Kidney (tissue), 14 donors: Measurements from ENCODE around the gene HIPK2. TPM values are rescaled to one million over a fixed set of nuclear protein-coding genes. Genes with fewer than 3 reads are reported as not detected.
A peak's percentile ranks its signal among the peaks of the same experiment; 100 is the strongest.

Experiments used
- DNase-seq, 5 donors: peaks; one replicate each; pipeline ENCODE4 v3.0.0-alpha.2; 2013 to 2020
- FAIRE-seq: peaks from 2 replicates; lab custom pipeline; 2012; peaks lifted over from hg19 to GRCh38; lab: Jason Lieb, UNC
- H3K27ac ChIP-seq, 2 donors: one replicate each; pipeline ENCODE4 v1.7.0; 2013; ENCODE audit warnings: low read depth in 2 of 2, low read length in 2 of 2, inconsistent platforms in 1 of 2
- H3K27me3 ChIP-seq: one replicate; pipeline ENCODE4 v1.7.1; 2013; ENCODE audit warnings: low read length, inconsistent platforms; ENCODE audit not compliant: control insufficient read depth, insufficient read depth
- H3K36me3 ChIP-seq, 3 donors: one replicate each; pipeline versions ENCODE4 v1.7.0 to v1.7.1; 2013; ENCODE audit warnings: low read length in 3 of 3, control low read depth in 1 of 3, inconsistent platforms in 1 of 3; ENCODE audit not compliant: insufficient read depth in 3 of 3, control insufficient read depth in 2 of 3
- H3K4me1 ChIP-seq, 3 donors: one replicate each; pipeline versions ENCODE4 v1.7.0 to v1.7.1; 2013; ENCODE audit warnings: low read length in 3 of 3, inconsistent platforms in 1 of 3, low read depth in 1 of 3; ENCODE audit not compliant: control insufficient read depth in 2 of 3, insufficient read depth in 2 of 3
- H3K4me3 ChIP-seq, 3 donors: one replicate each; pipeline versions ENCODE4 v1.7.0 to v1.8.1; 2013; ENCODE audit warnings: low read length in 3 of 3, control low read depth in 1 of 3, inconsistent platforms in 1 of 3
- H3K9ac ChIP-seq, 3 donors: one replicate each; pipeline versions ENCODE4 v1.7.0 to v1.7.1; 2013; ENCODE audit warnings: low read length in 3 of 3, control low read depth in 1 of 3, inconsistent platforms in 1 of 3
- H3K9me3 ChIP-seq, 3 donors: one replicate each; pipeline versions ENCODE4 v1.7.0 to v1.7.1; 2013; ENCODE audit warnings: low read length in 3 of 3, control low read depth in 1 of 3, inconsistent platforms in 1 of 3; ENCODE audit not compliant: control insufficient read depth in 2 of 3, insufficient read depth in 1 of 3
- intact Hi-C: fragments of 100-400 bp; cut with DNase I; formaldehyde crosslinking; loops from one replicate; pipeline ENCODE4 v1.11.1; 2022
- polyA plus RNA-seq: library from polyadenylated mRNA; stranded (reverse); fragments of 350-450 nt; fragmentation: Illumina TruSeq; extraction: RNeasy Lipid Tissue Mini Kit (QIAGEN cat#74804); gene quantifications from one replicate; pipeline ENCODE4 v1.2.3, GENCODE V29; 2014; ENCODE audit warnings: low read depth, low replicate concordance; ENCODE audit not compliant: insufficient read depth
- total RNA-seq: library from RNA; stranded (reverse); fragmentation: NEBNext Ultra II Directional; extraction: Animal tissue kit (Norgen Biotek cat#: 25700); gene quantifications from one replicate; pipeline ENCODE4 v1.2.1, GENCODE V29; 2021
- TF ChIP-seq, protein P1 (sequence below): IDR thresholded peaks from 3 replicates; pipeline ENCODE4 v1.5.1; 2012; ENCODE audit warnings: mild to moderate bottlenecking, moderate library complexity, borderline replicate concordance; ENCODE audit not compliant: insufficient read depth; ENCODE audit errors: extremely low read depth
- donor health status: control.
- donor health status: control.
- donor health status: control.
- donor health status: control.
- donor health status: control.
- donor health status: DM: yes; HTN: yes; CAD: no.
- donor health status: Normal renal cell carcinoma (clear cell type).

HIPK2 gene
- total and polyA plus RNA-seq, 2 donors from 2014 or later, result 9.6 to 153 TPM

DNA sequence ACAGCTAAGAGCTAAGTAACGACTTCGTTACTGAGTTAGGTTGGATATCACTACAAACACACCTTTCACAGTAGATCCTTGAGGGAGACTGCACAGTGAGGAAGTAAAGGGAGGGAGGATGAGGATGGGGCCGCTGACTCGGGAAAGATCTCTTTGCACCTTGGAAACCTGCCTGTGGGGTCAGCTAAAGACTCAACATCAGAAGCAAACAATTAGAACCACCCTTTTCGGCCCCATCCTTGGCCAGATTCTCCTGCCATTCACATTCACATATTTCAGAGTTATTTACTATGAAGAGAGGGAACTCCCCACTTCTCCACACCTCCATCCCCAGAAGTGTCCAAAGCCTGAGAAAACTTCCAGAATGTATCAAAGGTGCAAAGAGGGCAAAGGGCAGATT is 207.2 kb downstream of the HIPK2 start:
- Histone ChIP-seq H3K9me3 (no peaks in the 10 kb centered on the region), H3K27me3 (no peaks in the 10 kb centered on the region), H3K4me3 (no peak overlapping the region), H3K9ac (no peak overlapping the region), H3K36me3 (peaks cover 0 to 17% (median 9%) of the 10 kb centered on the region in 3 donors), H3K27ac (no peak overlapping the region), H3K4me1 (no peaks in the 10 kb centered on the region)
- intact Hi-C loops, result no loop called here
- DNase-seq, result no peak
- no peak for FAIRE-seq
- TF ChIP-seq, protein P1, sequence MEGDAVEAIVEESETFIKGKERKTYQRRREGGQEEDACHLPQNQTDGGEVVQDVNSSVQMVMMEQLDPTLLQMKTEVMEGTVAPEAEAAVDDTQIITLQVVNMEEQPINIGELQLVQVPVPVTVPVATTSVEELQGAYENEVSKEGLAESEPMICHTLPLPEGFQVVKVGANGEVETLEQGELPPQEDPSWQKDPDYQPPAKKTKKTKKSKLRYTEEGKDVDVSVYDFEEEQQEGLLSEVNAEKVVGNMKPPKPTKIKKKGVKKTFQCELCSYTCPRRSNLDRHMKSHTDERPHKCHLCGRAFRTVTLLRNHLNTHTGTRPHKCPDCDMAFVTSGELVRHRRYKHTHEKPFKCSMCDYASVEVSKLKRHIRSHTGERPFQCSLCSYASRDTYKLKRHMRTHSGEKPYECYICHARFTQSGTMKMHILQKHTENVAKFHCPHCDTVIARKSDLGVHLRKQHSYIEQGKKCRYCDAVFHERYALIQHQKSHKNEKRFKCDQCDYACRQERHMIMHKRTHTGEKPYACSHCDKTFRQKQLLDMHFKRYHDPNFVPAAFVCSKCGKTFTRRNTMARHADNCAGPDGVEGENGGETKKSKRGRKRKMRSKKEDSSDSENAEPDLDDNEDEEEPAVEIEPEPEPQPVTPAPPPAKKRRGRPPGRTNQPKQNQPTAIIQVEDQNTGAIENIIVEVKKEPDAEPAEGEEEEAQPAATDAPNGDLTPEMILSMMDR, result no peak

DNA sequence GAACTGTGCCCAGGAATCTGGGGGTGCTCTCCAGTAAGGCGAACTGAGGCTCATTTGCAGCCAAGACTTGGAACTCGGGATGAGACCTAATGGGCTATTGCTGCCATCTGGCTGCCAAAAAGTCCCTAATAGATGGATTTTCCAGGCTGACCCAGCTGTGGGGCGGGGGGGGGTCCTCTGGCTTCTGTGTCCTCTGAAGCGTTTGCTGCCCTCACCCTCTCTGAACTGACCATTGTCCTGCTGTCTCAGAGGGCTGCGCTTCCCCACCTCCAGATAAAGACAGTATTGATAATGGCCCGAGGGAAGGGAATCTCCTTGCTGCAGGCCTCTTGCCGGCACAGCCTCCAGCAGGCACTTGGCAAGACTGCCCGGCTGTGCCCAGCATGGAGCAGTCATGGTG is 207.7 kb downstream of the HIPK2 start:
- DNase-seq (peak in 1 of 5 donors; percentile 11), FAIRE-seq (no peak)
- Histone ChIP-seq H3K4me3 (no peak overlapping the region), H3K9me3 (no peaks in the 10 kb centered on the region), H3K27me3 (no peaks in the 10 kb centered on the region), H3K36me3 (peaks cover 0 to 12% (median 5%) of the 10 kb centered on the region in 3 donors), H3K27ac (no peak overlapping the region), H3K4me1 (no peaks in the 10 kb centered on the region), H3K9ac (no peak overlapping the region)
- intact Hi-C loops, result no loop called here
- TF ChIP-seq, protein P1, result no peak

DNA sequence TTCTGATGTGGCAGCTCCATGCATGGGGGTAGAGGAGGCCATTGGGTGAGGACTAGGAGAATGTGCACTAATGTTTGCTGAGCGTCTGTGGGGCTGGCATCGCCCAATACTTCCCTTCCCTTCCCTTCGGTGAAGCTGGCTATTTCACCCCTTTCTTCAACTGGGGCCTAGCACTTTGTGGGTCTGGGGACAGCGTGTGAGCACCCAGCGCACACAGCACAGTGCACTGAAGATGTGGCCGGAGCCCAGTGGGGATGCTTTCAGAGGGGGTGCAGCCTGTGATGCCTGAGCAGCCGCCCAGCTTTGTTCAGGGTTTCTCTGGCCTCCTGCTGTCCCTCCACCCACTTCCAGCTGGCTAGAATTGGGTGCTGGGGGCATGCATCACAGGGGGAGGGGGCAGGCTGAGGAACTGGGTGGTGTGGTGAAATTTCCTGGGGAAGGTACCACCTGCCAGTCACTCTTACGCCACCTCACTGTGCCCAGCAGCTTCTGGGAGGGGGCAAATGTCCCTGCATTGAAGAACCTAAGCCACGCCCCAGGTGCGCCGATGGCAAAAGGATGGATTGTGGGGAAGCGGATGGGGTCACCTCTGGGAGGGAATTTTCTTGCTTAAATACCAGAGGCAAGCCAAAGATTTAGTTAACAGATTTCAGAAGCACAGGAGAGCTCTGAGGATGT is 208.8 kb downstream of the HIPK2 start:
- peaks cover 0 to 3% (median 2%) of the 10 kb centered on the region in 3 donors for H3K36me3 ChIP-seq
- H3K9ac ChIP-seq, result no peak overlapping the region
- H3K4me1 ChIP-seq, result no peaks in the 10 kb centered on the region
- intact Hi-C loops, result no loop called here
- DNase-seq (no peak), FAIRE-seq (no peak)
- TF ChIP-seq, protein P1, result no peak
- no peak overlapping the region for H3K4me3 ChIP-seq
- H3K27ac ChIP-seq, result no peak overlapping the region
- no peaks in the 10 kb centered on the region for H3K27me3 ChIP-seq
- no peaks in the 10 kb centered on the region for H3K9me3 ChIP-seq

DNA sequence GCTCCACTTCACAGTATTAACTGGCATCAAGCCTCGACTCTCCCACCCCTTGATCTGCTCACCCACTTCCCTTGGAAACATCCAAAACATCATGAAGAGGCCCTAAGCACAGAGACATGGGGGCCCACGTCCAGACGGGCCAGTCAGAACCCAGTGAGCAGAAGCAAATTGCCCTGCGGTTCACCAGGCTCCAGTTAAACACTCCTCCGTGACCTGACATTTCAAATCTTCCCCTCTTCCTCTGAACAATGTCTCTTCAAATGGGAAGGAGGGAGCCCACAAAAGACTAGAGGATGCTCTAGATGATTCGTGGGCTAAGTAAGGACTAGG is 209.5 kb downstream of the HIPK2 start:
- H3K27ac ChIP-seq, result no peak overlapping the region
- H3K4me3 ChIP-seq, result no peak overlapping the region
- no peaks in the 10 kb centered on the region for H3K4me1 ChIP-seq
- DNase-seq, result no peak
- no peak for FAIRE-seq
- intact Hi-C loops, result no loop called here
- no peaks in the 10 kb centered on the region for H3K27me3 ChIP-seq
- TF ChIP-seq, protein P1, result no peak
- peaks cover 0 to 2% (median 0%) of the 10 kb centered on the region in 3 donors for H3K36me3 ChIP-seq
- H3K9me3 ChIP-seq, result no peaks in the 10 kb centered on the region
- H3K9ac ChIP-seq, result no peak overlapping the region
